Measurements from ENCODE around the gene AMMECR1.

The AMMECR1 gene

DNA sequence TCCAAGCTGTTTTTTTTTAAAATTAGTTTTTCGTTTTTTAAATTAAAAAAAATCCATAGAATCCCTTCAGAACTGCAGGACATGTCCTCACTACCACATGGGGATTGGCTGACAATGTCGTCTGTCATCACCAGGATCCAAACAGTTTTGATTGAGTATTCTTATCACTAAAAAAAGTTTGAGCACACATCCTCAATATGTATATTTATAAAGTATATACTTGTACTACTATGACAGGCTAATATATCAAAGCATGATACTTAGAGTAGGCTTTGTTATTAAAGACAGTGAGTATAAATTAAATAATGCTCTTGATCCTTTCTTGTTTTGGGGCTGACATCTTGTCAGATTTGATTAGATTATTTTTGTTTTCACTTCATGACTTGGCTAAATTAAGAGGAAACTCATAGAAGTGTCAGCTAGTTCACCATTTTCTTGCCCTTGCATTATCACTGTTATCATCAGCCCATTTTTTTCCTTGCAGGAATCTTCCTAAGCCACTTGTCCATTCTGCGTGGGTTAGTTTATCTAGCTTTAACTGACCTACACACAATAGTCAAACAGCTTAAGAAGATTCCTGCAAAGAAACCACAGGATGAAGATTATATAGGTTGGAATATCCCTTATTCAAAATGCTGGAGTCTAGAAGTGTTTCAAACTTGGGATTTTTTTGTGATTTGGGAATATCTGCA, 92.8 kb downstream of the AMMECR1 start:
- Mint-ChIP-seq H3K9me3 (no peaks in the 10 kb centered on the region), H3K27ac (no peak overlapping the region), H3K4me3 (no peak overlapping the region), H3K4me1 (peaks cover 23% of the 10 kb centered on the region), H3K27me3 (no peaks in the 10 kb centered on the region), H3K36me3 (no peaks in the 10 kb centered on the region)
- CTCF ChIA-PET = no interaction called here
- no peak for DNase-seq

DNA sequence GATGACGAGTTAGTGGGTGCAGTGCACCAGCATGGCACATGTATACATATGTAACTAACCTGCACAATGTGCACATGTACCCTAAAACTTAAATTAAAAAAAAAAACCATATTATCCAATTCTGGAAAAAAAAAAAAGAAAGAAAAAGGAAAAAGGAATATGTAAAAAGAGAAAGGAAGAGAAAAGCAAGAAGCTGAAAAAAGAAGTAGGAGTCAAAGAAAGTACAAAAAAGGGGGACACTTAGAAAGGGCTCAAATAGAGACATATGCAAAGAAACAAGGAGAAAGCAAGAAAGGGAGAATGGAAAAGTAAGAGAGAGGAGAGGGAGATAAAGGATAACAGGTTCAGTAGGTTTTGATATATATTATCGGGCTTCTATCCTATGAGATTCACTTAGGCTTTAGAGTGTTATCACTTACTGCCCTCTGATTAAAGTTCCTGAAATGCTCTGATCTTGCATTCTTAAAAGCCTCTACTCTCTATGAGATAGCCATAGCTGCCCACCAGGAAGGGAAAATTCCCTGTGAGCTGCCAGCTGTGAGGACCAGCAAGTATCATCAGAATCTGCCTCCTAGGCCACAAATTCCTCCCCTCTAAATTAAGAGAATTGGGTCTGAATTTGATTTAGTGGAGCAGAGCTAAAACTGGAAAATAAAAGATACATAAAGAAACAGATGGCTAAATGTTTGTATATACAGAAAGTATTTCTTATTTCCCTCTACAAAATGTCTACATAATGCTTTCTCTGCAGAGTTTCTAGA, 95.2 kb downstream of the AMMECR1 start:
- Mint-ChIP-seq H3K4me1 (peaks cover 7% of the 10 kb centered on the region), H3K27me3 (no peaks in the 10 kb centered on the region), H3K9me3 (no peaks in the 10 kb centered on the region), H3K27ac (no peak overlapping the region), H3K36me3 (no peaks in the 10 kb centered on the region), H3K4me3 (no peak overlapping the region)
- CTCF ChIA-PET = no interaction called here
- DNase-seq = no peak

DNA sequence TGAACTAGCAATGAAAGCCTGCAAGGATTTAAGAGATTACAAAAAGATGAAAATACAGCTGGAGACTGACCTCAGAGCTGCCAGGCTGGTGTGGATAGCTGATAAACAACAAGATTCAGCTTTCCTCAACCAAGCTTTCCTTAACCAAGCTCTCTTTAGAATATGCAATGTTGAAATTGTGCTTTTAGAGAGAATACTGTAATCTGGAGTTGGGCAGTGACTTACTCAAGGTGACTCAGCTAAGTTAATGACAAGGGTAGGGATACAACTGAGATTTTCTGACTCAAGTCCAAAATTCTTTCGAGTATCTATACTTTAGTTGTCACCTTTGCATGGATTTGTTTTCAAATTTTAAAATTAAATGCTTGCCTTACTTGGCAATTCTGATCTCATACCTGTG, 98.0 kb downstream of the AMMECR1 start:
- peaks cover 17% of the 10 kb centered on the region for H3K4me1 Mint-ChIP-seq
- no peak for DNase-seq
- CTCF ChIA-PET = no interaction called here
- H3K4me3 Mint-ChIP-seq = no peak overlapping the region
- no peak overlapping the region for H3K27ac Mint-ChIP-seq
- H3K27me3 Mint-ChIP-seq = no peaks in the 10 kb centered on the region
- H3K36me3 Mint-ChIP-seq = peaks cover 11% of the 10 kb centered on the region
- no peaks in the 10 kb centered on the region for H3K9me3 Mint-ChIP-seq

DNA sequence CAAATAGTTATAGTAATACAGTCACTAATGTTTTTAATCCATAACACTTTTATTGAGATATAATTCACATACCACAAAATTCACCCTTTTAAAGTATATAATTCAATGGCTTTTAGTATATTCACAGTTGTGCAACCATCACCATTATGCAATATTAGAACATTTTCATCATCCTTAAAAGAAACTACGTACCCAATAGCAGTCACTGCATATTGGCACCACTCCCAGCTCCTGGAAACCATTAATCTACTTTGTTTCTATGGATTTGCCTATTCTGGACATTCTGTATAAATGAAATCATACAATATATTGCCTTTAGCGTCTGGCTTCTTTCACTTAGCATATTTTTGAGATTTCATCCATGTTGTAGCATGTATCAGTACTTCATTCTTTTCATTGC, 99.3 kb downstream of the AMMECR1 start:
- Mint-ChIP-seq H3K9me3 (no peaks in the 10 kb centered on the region), H3K4me1 (peaks cover 17% of the 10 kb centered on the region), H3K36me3 (peaks cover 15% of the 10 kb centered on the region), H3K27me3 (no peaks in the 10 kb centered on the region), H3K27ac (no peak overlapping the region), H3K4me3 (no peak overlapping the region)
- CTCF ChIA-PET = no interaction called here
- DNase-seq = no peak

GRCh38 chrX:110216027-110216426, 101.9 kb downstream of the AMMECR1 start:
- Mint-ChIP-seq H3K36me3 (peaks cover 16% of the 10 kb centered on the region), H3K9me3 (no peaks in the 10 kb centered on the region), H3K4me1 (peaks cover 15% of the 10 kb centered on the region), H3K4me3 (no peak overlapping the region), H3K27ac (no peak overlapping the region), H3K27me3 (no peaks in the 10 kb centered on the region)
- CTCF ChIA-PET = no interaction called here
- DNase-seq = no peak

DNA sequence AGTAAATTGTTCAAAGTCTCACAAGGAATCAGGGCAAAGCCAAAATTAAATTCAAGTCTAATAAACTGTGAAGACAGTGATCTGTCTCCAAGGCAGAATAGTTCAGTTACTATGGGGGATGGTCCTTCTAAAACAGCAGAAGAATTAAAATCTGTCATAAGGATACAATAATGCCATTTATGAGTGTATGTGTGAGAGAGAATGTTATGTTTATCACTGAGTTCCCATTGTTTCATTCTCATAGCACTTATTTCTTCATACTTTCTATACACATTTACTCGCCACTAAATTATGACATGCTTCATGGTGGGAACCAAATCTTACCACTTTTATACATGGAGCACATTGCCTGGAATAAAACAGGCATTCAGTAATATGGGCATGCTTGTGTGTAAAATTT, 102.5 kb downstream of the AMMECR1 start:
- peaks cover 15% of the 10 kb centered on the region for H3K4me1 Mint-ChIP-seq

DNA sequence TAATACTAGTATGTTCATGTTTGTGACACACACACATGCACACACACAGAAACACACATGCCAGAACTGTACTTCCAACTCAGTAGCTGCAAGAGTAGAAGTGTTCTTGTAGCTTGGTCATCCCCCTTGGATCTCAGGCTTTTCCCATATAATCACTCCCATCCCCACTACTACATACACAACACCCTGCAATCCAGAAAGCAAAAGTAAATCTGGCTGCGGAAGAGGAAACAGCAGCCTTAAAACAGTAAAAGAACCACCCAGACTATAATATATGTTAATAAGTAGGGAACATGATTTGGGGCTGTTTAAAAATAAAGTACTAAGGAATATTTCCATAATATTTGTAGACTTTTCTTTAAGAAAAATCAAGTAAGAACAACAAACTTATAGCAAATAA, 103.2 kb downstream of the AMMECR1 start:
- H3K4me1 Mint-ChIP-seq = peaks cover 15% of the 10 kb centered on the region

More for the DNA sequence above, 102.5 kb downstream of the AMMECR1 start:
- CTCF ChIA-PET = no interaction called here
- H3K9me3 Mint-ChIP-seq = no peaks in the 10 kb centered on the region
- H3K4me3 Mint-ChIP-seq = no peak overlapping the region
- DNase-seq = no peak
- no peaks in the 10 kb centered on the region for H3K27me3 Mint-ChIP-seq
- H3K27ac Mint-ChIP-seq = no peak overlapping the region
- peaks cover 16% of the 10 kb centered on the region for H3K36me3 Mint-ChIP-seq

DNA sequence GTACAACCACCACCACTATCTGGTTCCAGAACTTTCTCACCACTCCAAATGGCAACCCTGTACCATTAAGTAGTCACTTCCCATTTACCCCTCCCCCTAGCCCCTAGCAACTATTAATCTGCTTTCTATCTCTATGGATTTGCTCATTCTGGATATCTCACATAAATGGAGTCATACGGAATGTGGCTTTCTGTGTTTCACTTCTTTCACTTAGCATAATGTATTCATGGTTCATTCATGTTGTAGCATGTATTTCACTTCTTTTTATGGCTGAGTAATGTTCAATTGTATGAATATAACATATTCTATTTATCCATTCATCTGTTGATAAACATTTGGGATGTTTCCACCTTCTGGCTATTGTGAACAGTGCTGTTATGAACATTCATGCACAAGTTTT, 104.7 kb downstream of the AMMECR1 start:
- CTCF ChIA-PET = no interaction called here
- peaks cover 15% of the 10 kb centered on the region for H3K4me1 Mint-ChIP-seq
- H3K36me3 Mint-ChIP-seq = peaks cover 16% of the 10 kb centered on the region
- H3K4me3 Mint-ChIP-seq = no peak overlapping the region
- H3K9me3 Mint-ChIP-seq = no peaks in the 10 kb centered on the region
- DNase-seq = no peak
- H3K27me3 Mint-ChIP-seq = no peaks in the 10 kb centered on the region
- no peak overlapping the region for H3K27ac Mint-ChIP-seq

More for the DNA sequence above, 103.2 kb downstream of the AMMECR1 start:
- CTCF ChIA-PET = no interaction called here
- Mint-ChIP-seq H3K27ac (no peak overlapping the region), H3K27me3 (no peaks in the 10 kb centered on the region), H3K36me3 (peaks cover 16% of the 10 kb centered on the region), H3K4me3 (no peak overlapping the region), H3K9me3 (no peaks in the 10 kb centered on the region)
- DNase-seq = no peak

- Mint-ChIP-seq H3K27ac (no peak overlapping the region), H3K4me1 (peaks cover 9% of the 10 kb centered on the region), H3K27me3 (no peaks in the 10 kb centered on the region), H3K9me3 (no peaks in the 10 kb centered on the region), H3K4me3 (no peak overlapping the region), H3K36me3 (peaks cover 15% of the 10 kb centered on the region)
- no peak for DNase-seq
- CTCF ChIA-PET = no interaction called here
These were observed 105.6 kb downstream of the AMMECR1 start for GRCh38 chrX:110212299-110212698.

GRCh38 chrX:110211340-110211739, 106.5 kb downstream of the AMMECR1 start:
- no peaks in the 10 kb centered on the region for H3K9me3 Mint-ChIP-seq
- H3K27ac Mint-ChIP-seq = no peak overlapping the region
- no peak overlapping the region for H3K4me3 Mint-ChIP-seq
- peaks cover 12% of the 10 kb centered on the region for H3K36me3 Mint-ChIP-seq
- CTCF ChIA-PET = interaction anchor here (0.9 kb wide), 1 partner anchor 15 kb away, joined by 3 read pairs; no protein-coding TSS in a partner anchor
- DNase-seq = no peak
- no peaks in the 10 kb centered on the region for H3K27me3 Mint-ChIP-seq
- H3K4me1 Mint-ChIP-seq = peaks cover under 1% of the 10 kb centered on the region

DNA sequence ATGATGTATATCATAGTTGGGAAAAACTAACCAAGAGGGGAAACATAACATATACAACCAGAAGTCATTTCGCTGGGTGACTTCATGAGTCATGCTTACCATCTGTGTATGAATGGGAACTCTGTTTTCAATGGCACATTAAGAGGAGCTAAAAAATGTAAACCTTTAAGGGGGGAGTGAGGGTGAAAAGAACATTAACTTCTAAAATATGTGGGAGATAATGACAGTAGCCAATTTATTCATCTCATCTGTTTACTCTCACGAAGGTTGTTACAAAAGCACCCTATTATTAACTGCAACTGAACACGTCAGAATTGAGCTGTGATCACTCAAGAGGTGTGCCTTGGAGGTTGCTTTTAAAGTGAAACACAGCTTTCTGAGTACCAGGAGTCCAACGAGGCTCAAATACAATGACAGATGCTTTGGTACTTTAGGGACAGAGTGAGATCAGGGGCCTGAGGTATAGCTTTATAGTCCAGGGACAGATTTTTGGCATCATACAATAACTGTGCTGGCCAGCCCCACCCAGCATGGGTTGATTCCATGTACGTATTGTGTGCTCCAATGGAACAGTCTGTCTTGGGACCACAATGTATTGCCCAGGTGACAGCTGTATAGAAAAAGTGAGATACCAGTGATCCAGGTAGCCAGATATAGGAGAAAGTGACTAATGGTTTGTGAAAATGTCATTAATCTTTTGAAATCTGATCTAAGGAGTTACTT, 107.3 kb downstream of the AMMECR1 start:
- Mint-ChIP-seq H3K4me1 (no peaks in the 10 kb centered on the region), H3K36me3 (peaks cover 11% of the 10 kb centered on the region), H3K4me3 (no peak overlapping the region), H3K27ac (no peak overlapping the region), H3K9me3 (no peaks in the 10 kb centered on the region), H3K27me3 (no peaks in the 10 kb centered on the region)
- DNase-seq = no peak
- CTCF ChIA-PET = no interaction called here

DNA sequence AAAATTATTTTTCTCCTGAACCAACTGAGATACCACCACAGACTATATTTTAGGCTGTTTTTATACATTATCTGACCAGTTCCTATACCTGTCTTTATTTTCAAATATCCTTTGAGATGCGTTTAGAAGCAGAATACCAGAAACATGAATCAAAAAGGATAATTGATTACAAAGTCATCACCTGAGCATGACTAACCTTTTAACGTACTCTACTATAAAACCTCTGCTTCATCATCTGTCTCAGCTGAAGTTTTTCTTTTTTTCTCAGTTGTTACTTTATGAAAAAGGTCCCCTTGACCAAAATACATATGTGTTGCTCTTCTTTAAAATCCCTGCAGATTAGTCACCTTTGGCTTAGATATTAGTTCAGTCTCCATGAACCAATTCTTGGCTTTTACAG, 109.8 kb downstream of the AMMECR1 start:
- CTCF ChIA-PET = no interaction called here
- Mint-ChIP-seq H3K36me3 (peaks cover 2% of the 10 kb centered on the region), H3K4me3 (no peak overlapping the region), H3K4me1 (no peaks in the 10 kb centered on the region), H3K9me3 (no peaks in the 10 kb centered on the region), H3K27ac (no peak overlapping the region), H3K27me3 (no peaks in the 10 kb centered on the region)
- DNase-seq = no peak

GRCh38 chrX:110204986-110205385, 112.9 kb downstream of the AMMECR1 start:
- CTCF ChIA-PET = no interaction called here
- Mint-ChIP-seq H3K36me3 (peaks cover 6% of the 10 kb centered on the region), H3K27me3 (no peaks in the 10 kb centered on the region), H3K27ac (no peak overlapping the region), H3K9me3 (no peaks in the 10 kb centered on the region), H3K4me1 (no peaks in the 10 kb centered on the region), H3K4me3 (no peak overlapping the region)
- DNase-seq = no peak

GRCh38 chrX:110201799-110202198, 116.1 kb downstream of the AMMECR1 start:
- Mint-ChIP-seq H3K27me3 (no peaks in the 10 kb centered on the region), H3K4me3 (no peak overlapping the region), H3K9me3 (no peaks in the 10 kb centered on the region), H3K27ac (no peak overlapping the region), H3K36me3 (peaks cover 6% of the 10 kb centered on the region), H3K4me1 (no peaks in the 10 kb centered on the region)
- DNase-seq = no peak
- CTCF ChIA-PET = no interaction called here

- DNase-seq = no peak
- Mint-ChIP-seq H3K4me1 (peaks cover 8% of the 10 kb centered on the region), H3K27me3 (no peaks in the 10 kb centered on the region), H3K9me3 (no peaks in the 10 kb centered on the region), H3K36me3 (peaks cover 3% of the 10 kb centered on the region), H3K27ac (no peak overlapping the region), H3K4me3 (no peak overlapping the region)
- CTCF ChIA-PET = no interaction called here
These were observed 122.9 kb downstream of the AMMECR1 start for GRCh38 chrX:110194977-110195376.

Data from activated naive CD4-positive, alpha-beta T cell treated with anti-CD3 and anti-CD28 coated beads, Interleukin-2, amount 10 ng/mL, durations not matched to agents 7 days and 5 days (primary cell).